DOHH2 (cell line): ENCODE results near the gene GAB1.

ENCODE experiments used
- H3F3A ChIP-seq: fragments of 200-600 bp; sonication (generic), shearing (Covaris generic); 2 replicates; pipeline ENCODE4 v1.6.0; 2016; ENCODE audit warnings: antibody characterized with exemption, mild to moderate bottlenecking; ENCODE audit not compliant: control insufficient read depth, insufficient read depth
- H3K27ac ChIP-seq: fragments of 200-600 bp; sonication (generic); 2 replicates; pipeline ENCODE4 v1.5.1; 2014; ENCODE audit warnings: low read depth, mild to moderate bottlenecking, low read length, moderate library complexity
- H3K27me3 ChIP-seq: fragments of 200-600 bp; sonication (generic); 2 replicates; pipeline ENCODE4 v1.6.1; 2014; ENCODE audit warnings: mild to moderate bottlenecking, low read length, mixed read lengths; ENCODE audit not compliant: control insufficient read depth
- H3K36me3 ChIP-seq: fragments of 200-600 bp; sonication (generic); 2 replicates; pipeline ENCODE4 v1.6.1; 2014; ENCODE audit warnings: mild to moderate bottlenecking, low read length, moderate library complexity, mixed read lengths; ENCODE audit not compliant: control insufficient read depth
- H3K4me1 ChIP-seq: fragments of 200-600 bp; sonication (generic); 2 replicates; pipeline ENCODE4 v1.6.1; 2014; ENCODE audit warnings: mild to moderate bottlenecking, low read length, mixed read lengths; ENCODE audit not compliant: control insufficient read depth
- H3K4me2 ChIP-seq: fragments of 200-600 bp; sonication (generic); 2 replicates; pipeline ENCODE4 v1.6.0; 2014; ENCODE audit warnings: mild to moderate bottlenecking, low read length, moderate library complexity
- H3K4me3 ChIP-seq: fragments of 200-600 bp; sonication (generic); 2 replicates; pipeline ENCODE4 v1.5.1; 2014; ENCODE audit warnings: mild to moderate bottlenecking, low read length, mixed read lengths
- H3K79me2 ChIP-seq: fragments of 200-600 bp; sonication (generic); 2 replicates; pipeline ENCODE4 v1.6.1; 2014; ENCODE audit warnings: mild to moderate bottlenecking, low read length, mixed read lengths; ENCODE audit not compliant: control insufficient read depth
- H3K9me2 ChIP-seq: fragments of 200-600 bp; sonication (generic); replicated peaks from 2 replicates; pipeline ENCODE4 v1.6.1; 2014; ENCODE audit warnings: mild to moderate bottlenecking, low read length, mixed read lengths; ENCODE audit not compliant: control insufficient read depth
- H3K9me3 ChIP-seq: fragments of 200-600 bp; sonication (generic); 2 replicates; pipeline ENCODE4 v1.6.1; 2014; ENCODE audit warnings: antibody characterized with exemption, low read length, mixed read lengths; ENCODE audit not compliant: control insufficient read depth, insufficient read depth
- H4K20me1 ChIP-seq: fragments of 200-600 bp; sonication (generic); 2 replicates; pipeline ENCODE4 v1.6.0; 2014; ENCODE audit warnings: low read depth, mild to moderate bottlenecking, antibody characterized with exemption, low read length, moderate library complexity; ENCODE audit not compliant: control insufficient read depth, insufficient read depth
- CTCF ChIP-seq: fragments of 200-600 bp; sonication (generic); IDR thresholded peaks from one replicate; pipeline ENCODE4 v1.5.1; 2014; ENCODE audit warnings: antibody characterized with exemption, mild to moderate bottlenecking, low read depth, low read length; ENCODE audit not compliant: poor library complexity, severe bottlenecking
- EZH2phosphoT487 ChIP-seq: fragments of 200-600 bp; sonication (generic); IDR thresholded peaks from 2 replicates; pipeline ENCODE4 v1.6.1; 2017; ENCODE audit warnings: borderline replicate concordance, mild to moderate bottlenecking, antibody characterized with exemption, low read length, moderate library complexity, mixed read lengths

GAB1 gene

GRCh38 chr4:143383005-143383574, 46.4 kb downstream of the GAB1 start:
- Histone ChIP-seq H3F3A (peaks cover 30% of the 10 kb centered on the region), H3K27ac (peak overlapping the region; percentile 96), H3K36me3 (peaks cover 13% of the 10 kb centered on the region; the same call in 1 of the 2 replicates), H3K4me2 (peak overlapping the region; percentile 90), H4K20me1 (no peaks in the 10 kb centered on the region), H3K9me3 (no peaks in the 10 kb centered on the region), H3K79me2 (peaks cover 96% of the 10 kb centered on the region), H3K4me3 (peak overlapping the region; percentile 47), H3K27me3 (no peaks in the 10 kb centered on the region), H3K4me1 (peaks cover 100% of the 10 kb centered on the region), H3K9me2 (no peaks in the 10 kb centered on the region)
- no peak for TF ChIP-seq EZH2phosphoT487
- no peak for TF ChIP-seq CTCF

DNA sequence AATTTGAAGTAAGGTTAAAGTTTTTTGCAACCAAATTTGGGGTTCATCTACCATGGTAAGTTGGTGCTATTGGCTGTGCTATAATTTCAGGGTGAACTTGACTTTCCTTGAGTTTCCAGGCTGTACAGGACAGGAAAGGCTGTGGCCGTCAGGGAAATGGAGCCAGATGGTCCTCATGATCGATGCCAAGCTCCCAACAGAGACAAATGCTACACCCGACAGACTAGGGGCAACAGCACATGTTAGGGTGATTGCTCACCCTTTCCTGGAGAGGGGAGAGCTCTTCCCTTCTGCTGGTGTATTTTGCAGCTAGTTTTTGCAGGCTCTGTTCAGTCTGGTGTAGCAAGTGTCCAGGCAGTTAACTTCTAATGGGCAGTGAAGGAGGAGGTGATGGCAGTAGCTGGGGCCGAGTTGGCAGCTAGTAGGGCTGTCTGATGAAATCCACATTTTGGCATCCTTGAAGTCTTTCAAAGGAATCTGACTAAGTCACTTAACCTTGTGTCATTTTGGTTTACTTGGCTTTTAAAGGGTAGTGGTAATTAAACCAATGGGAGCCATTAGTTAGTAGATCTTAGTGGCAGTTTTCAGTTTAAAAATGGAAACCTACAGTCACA, 47.8 kb downstream of the GAB1 start:
- no peaks in the 10 kb centered on the region for H3K9me2 ChIP-seq
- TF ChIP-seq EZH2phosphoT487 (no peak), CTCF (no peak)
- no peaks in the 10 kb centered on the region for H4K20me1 ChIP-seq
- peaks cover 8% of the 10 kb centered on the region; the same call in 1 of the 2 replicates for H3K36me3 ChIP-seq
- peak overlapping the region; percentile 62 for H3K4me3 ChIP-seq
- peak overlapping the region; percentile 90 for H3K4me2 ChIP-seq
- H3K27me3 ChIP-seq: no peaks in the 10 kb centered on the region
- peaks cover 100% of the 10 kb centered on the region for H3K4me1 ChIP-seq
- peak overlapping the region; percentile 96 for H3K27ac ChIP-seq
- H3K9me3 ChIP-seq: no peaks in the 10 kb centered on the region
- H3K79me2 ChIP-seq: peaks cover 96% of the 10 kb centered on the region
- H3F3A ChIP-seq: peaks cover 24% of the 10 kb centered on the region

DNA sequence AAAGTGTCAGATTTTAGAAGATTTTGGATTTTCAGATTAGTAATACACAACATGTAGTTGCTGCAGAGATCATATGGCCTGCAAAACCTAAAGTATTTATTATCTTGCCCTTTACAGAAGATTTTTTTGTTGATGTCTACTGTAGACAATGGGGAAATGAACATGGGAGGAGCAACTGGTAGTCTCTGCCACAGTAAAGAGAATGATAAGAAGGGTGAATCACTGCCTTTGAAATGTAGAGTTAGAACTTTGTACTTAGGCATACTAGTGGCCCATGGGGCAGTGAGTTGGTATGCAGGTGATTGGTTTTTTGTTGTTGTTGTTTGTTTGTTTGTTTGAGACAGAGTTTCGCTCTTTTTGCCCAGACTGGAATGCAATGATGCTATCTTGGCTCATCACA, 50.1 kb downstream of the GAB1 start:
- peaks cover 45% of the 10 kb centered on the region for H3F3A ChIP-seq

More for the DNA sequence above, 50.1 kb downstream of the GAB1 start:
- H3K4me1 ChIP-seq: peaks cover 100% of the 10 kb centered on the region
- no peaks in the 10 kb centered on the region for H3K9me3 ChIP-seq
- peak overlapping the region; percentile 90 for H3K4me2 ChIP-seq
- no peaks in the 10 kb centered on the region for H4K20me1 ChIP-seq
- peaks cover 24% of the 10 kb centered on the region; the same call in 1 of the 2 replicates for H3K36me3 ChIP-seq
- H3K27ac ChIP-seq: peak overlapping the region; percentile 96
- no peaks in the 10 kb centered on the region for H3K27me3 ChIP-seq
- peak overlapping the region; percentile 75 for H3K4me3 ChIP-seq
- H3K79me2 ChIP-seq: peaks cover 86% of the 10 kb centered on the region
- TF ChIP-seq EZH2phosphoT487: no peak
- TF ChIP-seq CTCF: no peak
- H3K9me2 ChIP-seq: no peaks in the 10 kb centered on the region
